ENCODE data around the gene HBM.

DNA sequence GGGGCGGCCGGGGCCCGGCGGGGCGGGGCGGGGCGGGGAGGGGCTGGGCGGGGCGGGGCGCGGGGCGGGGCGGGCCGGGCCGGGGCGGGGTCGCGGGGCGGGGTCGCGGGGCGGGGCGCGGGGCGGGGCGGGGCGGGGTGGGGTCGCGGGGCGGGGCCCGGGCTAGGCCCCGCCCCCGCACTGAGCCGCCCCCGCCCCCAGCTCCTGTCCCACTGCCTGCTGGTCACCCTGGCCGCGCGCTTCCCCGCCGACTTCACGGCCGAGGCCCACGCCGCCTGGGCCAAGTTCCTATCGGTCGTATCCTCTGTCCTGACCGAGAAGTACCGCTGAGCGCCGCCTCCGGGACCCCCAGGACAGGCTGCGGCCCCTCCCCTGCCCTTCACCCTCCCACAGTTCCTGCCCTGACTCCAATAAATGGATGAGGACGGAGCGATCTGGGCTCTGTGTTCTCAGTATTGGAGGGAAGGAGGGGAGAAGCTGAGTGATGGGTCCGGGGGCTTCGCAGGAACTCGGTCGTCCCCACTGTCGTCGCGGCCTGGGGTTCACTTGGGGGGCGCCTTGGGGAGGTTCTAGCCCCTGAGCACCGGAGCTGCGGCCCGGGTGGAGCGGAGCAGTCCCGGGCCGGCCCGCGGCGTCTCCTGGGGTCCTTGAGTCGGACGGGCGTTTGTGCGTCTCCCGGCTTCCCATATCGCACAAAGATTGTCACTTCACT is 795 bp upstream of the HBM start:
- TF ChIP-seq EZH2 (IDR thresholded peaks at IDR 0.05; ENCODE audit: low read depth): no peak
- TF ChIP-seq CTCF (conservative IDR thresholded peaks at IDR 0.05): no peak

Measured in PC-9 (cell line).